Neutrophil (primary cell): Measurements from ENCODE around the gene KLHL34.

Experiments used
- H3K27ac ChIP-seq: fragments of 200-600 bp; sonication (generic); 2 replicates; pipeline ENCODE4 v1.5.1; 2016; ENCODE audit warnings: mild to moderate bottlenecking, moderate library complexity
- H3K27me3 ChIP-seq: fragments of 200-600 bp; sonication (generic); 2 replicates; pipeline ENCODE4 v1.6.0; 2016; ENCODE audit warnings: mild to moderate bottlenecking
- H3K36me3 ChIP-seq: fragments of 200-600 bp; sonication (generic); 2 replicates; pipeline ENCODE4 v1.5.1; 2017
- H3K4me1 ChIP-seq, 2 experiments: fragments of 200-600 bp in 1 of 2; sonication (generic) in 1 of 2; 1 replicate in 1 of 2; 2 replicates in 1 of 2; pipeline versions ENCODE4 v1.5.1 to v1.6.1; 2013 to 2016; ENCODE audit warnings: low read depth in 1 of 2, low read length in 1 of 2, mild to moderate bottlenecking in 1 of 2, moderate library complexity in 1 of 2; ENCODE audit not compliant: control insufficient read depth in 1 of 2, insufficient read depth in 1 of 2
- H3K4me3 ChIP-seq, 2 experiments: fragments of 200-600 bp in 1 of 2; sonication (generic) in 1 of 2; 1 replicate in 1 of 2; 2 replicates in 1 of 2; pipeline ENCODE4 v1.5.1; 2013 to 2016; ENCODE audit warnings: low read depth in 1 of 2, low read length in 1 of 2, mild to moderate bottlenecking in 1 of 2, moderate library complexity in 1 of 2
- H3K9me3 ChIP-seq: fragments of 200-600 bp; sonication (generic); 2 replicates; pipeline ENCODE4 v1.5.1; 2016
- CTCF ChIP-seq: fragments of 200-600 bp; sonication (generic); IDR thresholded peaks from 2 replicates; pipeline ENCODE4 v1.5.1; 2016; ENCODE audit warnings: antibody characterized with exemption

Gene KLHL34

GRCh38 chrX:21675931-21676330 is 17.8 kb upstream of the KLHL34 start:
- no peaks in the 10 kb centered on the region for H3K36me3 ChIP-seq
- no peaks in the 10 kb centered on the region for H3K4me1 ChIP-seq
- H3K27me3 ChIP-seq: no peaks in the 10 kb centered on the region
- no peak overlapping the region for H3K27ac ChIP-seq
- no peaks in the 10 kb centered on the region for H3K9me3 ChIP-seq
- no peak for TF ChIP-seq CTCF
- no peak overlapping the region for H3K4me3 ChIP-seq

GRCh38 chrX:21674430-21675186 is 16.5 kb upstream of the KLHL34 start:
- H3K9me3 ChIP-seq: no peaks in the 10 kb centered on the region
- H3K4me1 ChIP-seq: no peaks in the 10 kb centered on the region
- H3K4me3 ChIP-seq: no peak overlapping the region
- TF ChIP-seq CTCF: no peak
- H3K27me3 ChIP-seq: no peaks in the 10 kb centered on the region
- H3K27ac ChIP-seq: no peak overlapping the region
- H3K36me3 ChIP-seq: no peaks in the 10 kb centered on the region

GRCh38 chrX:21666679-21667078 is 8.5 kb upstream of the KLHL34 start:
- Histone ChIP-seq H3K4me3 (no peak overlapping the region), H3K27me3 (no peaks in the 10 kb centered on the region), H3K4me1 (no peaks in the 10 kb centered on the region), H3K27ac (no peak overlapping the region), H3K36me3 (no peaks in the 10 kb centered on the region), H3K9me3 (no peaks in the 10 kb centered on the region)
- no peak for TF ChIP-seq CTCF

- Histone ChIP-seq H3K27ac (no peak overlapping the region), H3K27me3 (peaks cover 1% of the 10 kb centered on the region), H3K9me3 (no peaks in the 10 kb centered on the region), H3K4me1 (no peaks in the 10 kb centered on the region), H3K4me3 (no peak overlapping the region), H3K36me3 (no peaks in the 10 kb centered on the region)
- no peak for TF ChIP-seq CTCF
These were observed 8.1 kb upstream of the KLHL34 start for GRCh38 chrX:21666252-21666651.

GRCh38 chrX:21662761-21663160 is 4.6 kb upstream of the KLHL34 start:
- Histone ChIP-seq H3K4me3 (no peak overlapping the region), H3K4me1 (no peaks in the 10 kb centered on the region), H3K9me3 (no peaks in the 10 kb centered on the region), H3K27ac (no peak overlapping the region), H3K27me3 (peaks cover 36% of the 10 kb centered on the region), H3K36me3 (no peaks in the 10 kb centered on the region)
- no peak for TF ChIP-seq CTCF
